Fibroblast of lung (primary cell): ENCODE measurements around the gene LTBP1. TPM values are rescaled to one million over a fixed set of nuclear protein-coding genes. Genes with fewer than 3 reads are reported as not detected.

Source experiments
- DNase-seq, 2 donors: peaks; one replicate each; pipeline versions ENCODE4 v3.0.0 to v3.0.0-alpha.2; 2010; ENCODE audit warnings: low read depth in 2 of 2
- H2AFZ ChIP-seq: 2 replicates; pipeline ENCODE4 v1.5.1; 2012; ENCODE audit warnings: low read length, control low read depth, inconsistent platforms
- H3K27ac ChIP-seq: 2 replicates; pipeline ENCODE4 v1.5.1; 2011; ENCODE audit warnings: low read length, control low read depth; ENCODE audit not compliant: insufficient read depth
- H3K27me3 ChIP-seq: 2 replicates; pipeline ENCODE4 v1.5.1; 2011; ENCODE audit warnings: mild to moderate bottlenecking, low read length; ENCODE audit not compliant: control insufficient read depth, insufficient read depth
- H3K36me3 ChIP-seq: 2 replicates; pipeline ENCODE4 v1.5.1; 2011; ENCODE audit warnings: low read length; ENCODE audit not compliant: control insufficient read depth, insufficient read depth
- H3K4me1 ChIP-seq: 2 replicates; pipeline ENCODE4 v1.5.1; 2011; ENCODE audit warnings: low read length; ENCODE audit not compliant: control insufficient read depth, insufficient read depth; ENCODE audit errors: extremely low read depth
- H3K4me2 ChIP-seq: 2 replicates; pipeline ENCODE4 v1.5.1; 2011; ENCODE audit warnings: low read length, control low read depth; ENCODE audit not compliant: insufficient read depth; ENCODE audit errors: extremely low read depth
- H3K4me3 ChIP-seq, 4 experiments: fragments of 200-600 bp in 1 of 4; sonication (generic) in 1 of 4; replicated peaks in 1 of 4; 2 replicates each; pipeline ENCODE4 v1.5.1; 2011 to 2016; ENCODE audit warnings: low read length in 4 of 4, low read depth in 3 of 4, mild to moderate bottlenecking in 3 of 4, control low read depth in 2 of 4, inconsistent platforms in 1 of 4, mixed read lengths in 1 of 4; ENCODE audit not compliant: insufficient read depth in 1 of 4; ENCODE audit errors: control extremely low read depth in 1 of 4
- H3K79me2 ChIP-seq: 2 replicates; pipeline ENCODE4 v1.5.1; 2012; ENCODE audit warnings: mild to moderate bottlenecking, low read length, inconsistent platforms; ENCODE audit not compliant: control insufficient read depth, insufficient read depth
- H3K9ac ChIP-seq: 2 replicates; pipeline ENCODE4 v1.5.1; 2011; ENCODE audit warnings: mild to moderate bottlenecking, low read length, control low read depth; ENCODE audit not compliant: insufficient read depth
- H3K9me3 ChIP-seq: 2 replicates; pipeline ENCODE4 v1.5.1; 2012; ENCODE audit warnings: low read depth, low read length; ENCODE audit not compliant: control insufficient read depth, insufficient read depth
- H4K20me1 ChIP-seq: 2 replicates; pipeline ENCODE4 v1.5.1; 2011; ENCODE audit warnings: low read length; ENCODE audit not compliant: control insufficient read depth, insufficient read depth; ENCODE audit errors: extremely low read depth
- CTCF ChIP-seq, 2 donors: IDR thresholded peaks in 1 of 2; conservative IDR thresholded peaks in 1 of 2; 1 replicate in 1 of 2; 2 replicates in 1 of 2; pipeline ENCODE4 v1.5.1; 2011 to 2012; ENCODE audit warnings: low read length in 2 of 2, control low read depth in 1 of 2, inconsistent platforms in 1 of 2, low read depth in 1 of 2, mild to moderate bottlenecking in 1 of 2
- EZH2 ChIP-seq: IDR thresholded peaks from 2 replicates; pipeline ENCODE4 v1.5.1; 2012; ENCODE audit warnings: low read length, control low read depth, mild to moderate bottlenecking; ENCODE audit errors: missing control alignments
- polyA plus RNA-seq, 2 donors: library from polyadenylated mRNA; depleted of rRNA in 1 of 2; stranded (reverse) in 1 of 2; unstranded in 1 of 2; fragments of >200 nt; gene quantifications; 2 replicates each; pipeline ENCODE4 v1.2.1, GENCODE V29; 2011 to 2012; ENCODE audit warnings: missing spikeins in 1 of 2
- total RNA-seq: library from RNA; depleted of rRNA; stranded (reverse); fragments of >200 nt; gene quantifications from 2 replicates; pipeline ENCODE4 v1.2.1, GENCODE V29; 2014

LTBP1 gene
- total and polyA plus RNA-seq, 2 donors (not counting 1 experiment from before 2014, with no cell fraction given), result 254 to 324 TPM

GRCh38 chr2:33178209-33178608 is 231.5 kb downstream of the LTBP1 start:
- TF ChIP-seq EZH2 (no peak), CTCF (conservative IDR thresholded peaks at IDR 0.05 in 1 of 2, IDR thresholded peaks at IDR 0.05 in 1 of 2; ENCODE audit: low read depth in 1 of 2, low read length in 2 of 2) (no peak)
- Histone ChIP-seq H3K9ac (no peak overlapping the region), H3K27me3 (no peaks in the 10 kb centered on the region), H3K36me3 (no peaks in the 10 kb centered on the region), H3K79me2 (peaks cover 14% of the 10 kb centered on the region), H3K27ac (no peak overlapping the region), H3K4me1 (no peaks in the 10 kb centered on the region), H4K20me1 (no peaks in the 10 kb centered on the region), H3K4me3 (no peak overlapping the region), H3K9me3 (no peaks in the 10 kb centered on the region), H3K4me2 (no peak overlapping the region), H2AFZ (no peak overlapping the region)
- no peak for DNase-seq

GRCh38 chr2:33180915-33181314 is 234.2 kb downstream of the LTBP1 start:
- Histone ChIP-seq H3K9me3 (no peaks in the 10 kb centered on the region), H3K27me3 (no peaks in the 10 kb centered on the region), H3K4me1 (no peaks in the 10 kb centered on the region), H3K4me2 (no peak overlapping the region), H2AFZ (no peak overlapping the region), H3K27ac (no peak overlapping the region), H3K79me2 (peaks cover 22% of the 10 kb centered on the region), H4K20me1 (no peaks in the 10 kb centered on the region), H3K9ac (no peak overlapping the region), H3K36me3 (no peaks in the 10 kb centered on the region), H3K4me3 (no peak overlapping the region)
- no peak for DNase-seq
- no peak for TF ChIP-seq EZH2
- TF ChIP-seq CTCF (conservative IDR thresholded peaks at IDR 0.05 in 1 of 2, IDR thresholded peaks at IDR 0.05 in 1 of 2; ENCODE audit: low read depth in 1 of 2, low read length in 2 of 2), result no peak

DNA sequence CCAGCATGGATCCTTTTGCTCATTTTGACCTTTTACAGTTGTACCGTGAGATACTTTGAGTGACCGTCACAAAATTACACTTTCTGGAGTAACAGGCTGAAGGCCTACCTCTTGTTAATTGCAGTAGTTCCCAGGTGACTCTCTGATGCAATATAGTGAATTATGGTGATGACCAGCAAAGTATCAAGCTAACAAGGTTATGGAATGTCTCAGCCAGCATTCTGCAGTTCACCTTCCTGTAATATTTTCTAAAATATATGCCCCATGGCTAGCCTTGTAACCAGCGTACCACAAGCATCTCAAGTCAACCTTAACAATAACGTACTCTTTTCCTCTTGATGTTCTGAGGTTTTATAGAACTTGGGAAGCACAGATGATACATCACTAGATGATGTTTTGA is 234.7 kb downstream of the LTBP1 start:
- Histone ChIP-seq H3K9me3 (no peaks in the 10 kb centered on the region), H3K36me3 (peaks cover 2% of the 10 kb centered on the region), H3K79me2 (peaks cover 22% of the 10 kb centered on the region), H3K4me3 (no peak overlapping the region), H2AFZ (no peak overlapping the region), H4K20me1 (no peaks in the 10 kb centered on the region), H3K27ac (no peak overlapping the region), H3K4me1 (no peaks in the 10 kb centered on the region), H3K27me3 (no peaks in the 10 kb centered on the region), H3K4me2 (no peak overlapping the region), H3K9ac (no peak overlapping the region)
- TF ChIP-seq EZH2 (no peak), CTCF (conservative IDR thresholded peaks at IDR 0.05 in 1 of 2, IDR thresholded peaks at IDR 0.05 in 1 of 2; ENCODE audit: low read depth in 1 of 2, low read length in 2 of 2) (no peak)
- no peak for DNase-seq
